Measurements from ENCODE around the gene MAGI1. TPM values are rescaled to one million over a fixed set of nuclear protein-coding genes. Genes with fewer than 3 reads are reported as not detected.

MAGI1 gene
- total RNA-seq, 4 donors from 2014 or later: 17.2 to 40.8 (median 28.1) TPM

GRCh38 chr3:65560133-65560532, 478.6 kb downstream of the MAGI1 start:
- H3K4me3 ChIP-seq: no peak overlapping the region

GRCh38 chr3:65559643-65560042, 479.1 kb downstream of the MAGI1 start:
- TF ChIP-seq POLR2A (IDR thresholded peaks at IDR 0.05): no peak
- no peak for TF ChIP-seq POLR2AphosphoS5 (IDR thresholded peaks at IDR 0.05)
- TF ChIP-seq CTCF (IDR thresholded peaks at IDR 0.05): no peak
- TF ChIP-seq EP300 (IDR thresholded peaks at IDR 0.05): no peak
- H3K36me3 ChIP-seq: no peaks in the 10 kb centered on the region
- H3K27ac ChIP-seq: no peak overlapping the region
- H3K27me3 ChIP-seq: no peaks in the 10 kb centered on the region
- WGBS, 2 donors (ENCODE audit: low coverage in 1 of 2): 95 to 98% methylated on average over 6 to 10 of the region's 10 CpGs
- H3K4me3 ChIP-seq: no peak overlapping the region
- no peaks in the 10 kb centered on the region for H3K9me3 ChIP-seq
- no peak for ATAC-seq
- H3K4me1 ChIP-seq: no peaks in the 10 kb centered on the region

More at GRCh38 chr3:65560133-65560532, 478.6 kb downstream of the MAGI1 start:
- H3K4me1 ChIP-seq: no peaks in the 10 kb centered on the region
- H3K27ac ChIP-seq: no peak overlapping the region
- no peaks in the 10 kb centered on the region for H3K36me3 ChIP-seq
- TF ChIP-seq CTCF (IDR thresholded peaks at IDR 0.05): no peak
- TF ChIP-seq POLR2A (IDR thresholded peaks at IDR 0.05): no peak
- TF ChIP-seq POLR2AphosphoS5 (IDR thresholded peaks at IDR 0.05): no peak
- TF ChIP-seq EP300 (IDR thresholded peaks at IDR 0.05): no peak
- no peaks in the 10 kb centered on the region for H3K27me3 ChIP-seq
- ATAC-seq: no peak
- H3K9me3 ChIP-seq: no peaks in the 10 kb centered on the region
- WGBS, 2 donors (ENCODE audit: low coverage in 1 of 2): 89 to 94% methylated on average over 5 of the region's 5 CpGs

GRCh38 chr3:65558826-65559225, 479.9 kb downstream of the MAGI1 start:
- ATAC-seq: no peak
- H3K4me1 ChIP-seq: no peaks in the 10 kb centered on the region
- no peaks in the 10 kb centered on the region for H3K9me3 ChIP-seq
- no peaks in the 10 kb centered on the region for H3K27me3 ChIP-seq
- WGBS, 2 donors (ENCODE audit: low coverage in 1 of 2): 78 to 86% methylated on average over 1 of the region's 1 CpG
- H3K27ac ChIP-seq: no peak overlapping the region
- TF ChIP-seq POLR2AphosphoS5 (IDR thresholded peaks at IDR 0.05) (no peak), CTCF (IDR thresholded peaks at IDR 0.05) (no peak), EP300 (IDR thresholded peaks at IDR 0.05) (no peak), POLR2A (IDR thresholded peaks at IDR 0.05) (no peak)
- no peak overlapping the region for H3K4me3 ChIP-seq
- no peaks in the 10 kb centered on the region for H3K36me3 ChIP-seq

- H3K27me3 ChIP-seq: no peaks in the 10 kb centered on the region
- no peak for ATAC-seq
- no peak overlapping the region for H3K4me3 ChIP-seq
- WGBS, 2 donors (ENCODE audit: low coverage in 1 of 2): 78 to 85% methylated on average over 6 of the region's 6 CpGs
- TF ChIP-seq POLR2A (IDR thresholded peaks at IDR 0.05): no peak
- TF ChIP-seq CTCF (IDR thresholded peaks at IDR 0.05): no peak
- no peak for TF ChIP-seq EP300 (IDR thresholded peaks at IDR 0.05)
- TF ChIP-seq POLR2AphosphoS5 (IDR thresholded peaks at IDR 0.05): no peak
- no peaks in the 10 kb centered on the region for H3K36me3 ChIP-seq
- no peaks in the 10 kb centered on the region for H3K9me3 ChIP-seq
- H3K4me1 ChIP-seq: no peaks in the 10 kb centered on the region
- no peak overlapping the region for H3K27ac ChIP-seq
Observed at GRCh38 chr3:65557899-65558564, 480.7 kb downstream of the MAGI1 start.

- no peak for ATAC-seq
- Histone ChIP-seq H3K9me3 (no peaks in the 10 kb centered on the region), H3K27me3 (no peaks in the 10 kb centered on the region), H3K36me3 (no peaks in the 10 kb centered on the region), H3K4me1 (no peaks in the 10 kb centered on the region), H3K27ac (no peak overlapping the region), H3K4me3 (no peak overlapping the region)
- no peak for TF ChIP-seq POLR2A (IDR thresholded peaks at IDR 0.05)
- TF ChIP-seq POLR2AphosphoS5 (IDR thresholded peaks at IDR 0.05): no peak
- no peak for TF ChIP-seq EP300 (IDR thresholded peaks at IDR 0.05)
- no peak for TF ChIP-seq CTCF (IDR thresholded peaks at IDR 0.05)
- WGBS, 2 donors (ENCODE audit: low coverage in 1 of 2): 50 to 87% methylated on average over 2 to 4 of the region's 5 CpGs
Observed at GRCh38 chr3:65556934-65557577, 481.7 kb downstream of the MAGI1 start.
